Stimulated activated CD4-positive, alpha-beta T cell treated with anti-CD3 and anti-CD28 coated beads, Interleukin-4, amount 100 ng/mL, for 24 hours (primary cell): ENCODE measurements around the gene RIPK4.
"Not testable (repeated sequence)": the region's sequence is repeated elsewhere in the genome, so short reads cannot be mapped to it uniquely, and the experiment has no call there.

Source experiments
- DNase-seq: peaks from one replicate; pipeline ENCODE4 v3.0.0-alpha.2; 2020

Gene RIPK4

GRCh38 chr21:41712730-41713129 lies 54.1 kb downstream of the RIPK4 start:
- DNase-seq: no peak

- no peak for DNase-seq
Measured at GRCh38 chr21:41712201-41712600, 54.7 kb downstream of the RIPK4 start.

- no peak for DNase-seq
Measured at GRCh38 chr21:41711416-41712007, 55.3 kb downstream of the RIPK4 start.

GRCh38 chr21:41710823-41711160 lies 56.1 kb downstream of the RIPK4 start:
- no peak for DNase-seq

GRCh38 chr21:41709965-41710822 lies 56.7 kb downstream of the RIPK4 start:
- no peak for DNase-seq

GRCh38 chr21:41709166-41709565 lies 57.7 kb downstream of the RIPK4 start:
- DNase-seq: no peak

GRCh38 chr21:41707960-41708330 lies 58.9 kb downstream of the RIPK4 start:
- no peak for DNase-seq

- no peak for DNase-seq
Measured at GRCh38 chr21:41707231-41707959, 59.5 kb downstream of the RIPK4 start.

- DNase-seq: peak; percentile 8
Measured at GRCh38 chr21:41706678-41707077, 60.2 kb downstream of the RIPK4 start.

GRCh38 chr21:41706263-41706639 lies 60.6 kb downstream of the RIPK4 start:
- no peak for DNase-seq

GRCh38 chr21:41705546-41706262 lies 61.1 kb downstream of the RIPK4 start:
- DNase-seq: no peak

GRCh38 chr21:41703857-41704501 lies 62.9 kb downstream of the RIPK4 start:
- no peak for DNase-seq

- no peak for DNase-seq
Measured at GRCh38 chr21:41701749-41702148, 65.1 kb downstream of the RIPK4 start.

GRCh38 chr21:41699311-41699710 lies 67.5 kb downstream of the RIPK4 start:
- DNase-seq: no peak

- DNase-seq: no peak
Measured at GRCh38 chr21:41698071-41698470, 68.8 kb downstream of the RIPK4 start.

GRCh38 chr21:41695513-41695912 lies 71.3 kb downstream of the RIPK4 start:
- DNase-seq: no peak

GRCh38 chr21:41694042-41694441 lies 72.8 kb downstream of the RIPK4 start:
- not testable (repeated sequence) for DNase-seq

- DNase-seq: no peak
Measured at GRCh38 chr21:41692185-41692565, 74.7 kb downstream of the RIPK4 start.

GRCh38 chr21:41691205-41692184 lies 75.4 kb downstream of the RIPK4 start:
- no peak for DNase-seq
